CD8-positive, alpha-beta memory T cell (primary cell): ENCODE data around the gene CLIP3. TPM values are rescaled to one million over a fixed set of nuclear protein-coding genes. Genes with fewer than 3 reads are reported as not detected.
A peak's percentile ranks its signal among the peaks of the same experiment; 100 is the strongest.

Source experiments
- CTCF ChIA-PET: fragments of 350-600 bp; sonication (Branson Sonifier 250); formaldehyde crosslinking; loops from one replicate; lab custom pipeline; 2021; ENCODE audit warnings: antibody characterized with exemption; lab: Charles Lee
- POLR2A ChIA-PET: fragments of 350-600 bp; sonication (Branson Sonifier 250); formaldehyde crosslinking; loops from one replicate; lab custom pipeline; 2021; ENCODE audit warnings: antibody characterized with exemption; lab: Charles Lee
- DNase-seq, 5 donors: peaks; one replicate each; pipeline versions ENCODE4 v3.0.0 to v3.0.0-alpha.2; 2020 to 2022; ENCODE audit warnings: mixed read lengths in 1 of 5
- H3K27ac ChIP-seq: one replicate; pipeline ENCODE4 v1.7.0; 2013; ENCODE audit warnings: low read depth, mild to moderate bottlenecking, low read length, moderate library complexity
- H3K27me3 ChIP-seq: 2 replicates; pipeline ENCODE4 v1.7.0; 2013; ENCODE audit warnings: low read length, mild to moderate bottlenecking; ENCODE audit not compliant: insufficient read depth, poor library complexity, severe bottlenecking
- H3K36me3 ChIP-seq: 2 replicates; pipeline ENCODE4 v1.7.0; 2013; ENCODE audit warnings: mild to moderate bottlenecking, low read length, moderate library complexity; ENCODE audit not compliant: insufficient read depth
- H3K4me1 ChIP-seq: 2 replicates; pipeline ENCODE4 v1.7.0; 2013; ENCODE audit warnings: mild to moderate bottlenecking, low read length, moderate library complexity; ENCODE audit not compliant: insufficient read depth
- H3K4me3 ChIP-seq: 2 replicates; pipeline ENCODE4 v1.7.0; 2013; ENCODE audit warnings: mild to moderate bottlenecking, low read length
- H3K9me3 ChIP-seq: 2 replicates; pipeline ENCODE4 v1.7.0; 2013; ENCODE audit warnings: mild to moderate bottlenecking, low read length
- H3K27ac Mint-ChIP-seq, 8 donors: one replicate each; pipeline ENCODE4 v1.8.0; 2020 to 2021; ENCODE audit warnings: mixed read lengths in 8 of 8, mild to moderate bottlenecking in 6 of 8, inconsistent platforms in 3 of 8, moderate library complexity in 3 of 8
- H3K27me3 Mint-ChIP-seq, 2 donors: one replicate each; pipeline ENCODE4 v1.8.0; 2020 to 2021; ENCODE audit warnings: mixed read lengths in 2 of 2, mild to moderate bottlenecking in 1 of 2, moderate library complexity in 1 of 2
- H3K36me3 Mint-ChIP-seq, 3 donors: one replicate each; pipeline ENCODE4 v1.8.0; 2020 to 2021; ENCODE audit warnings: mixed read lengths in 3 of 3, inconsistent platforms in 1 of 3, mild to moderate bottlenecking in 1 of 3
- H3K4me1 Mint-ChIP-seq, 3 donors: one replicate each; pipeline ENCODE4 v1.8.0; 2020 to 2021; ENCODE audit warnings: mixed read lengths in 3 of 3, inconsistent platforms in 1 of 3, mild to moderate bottlenecking in 1 of 3
- H3K4me3 Mint-ChIP-seq, 7 donors: one replicate each; pipeline ENCODE4 v1.8.0; 2020 to 2021; ENCODE audit warnings: mixed read lengths in 7 of 7, mild to moderate bottlenecking in 6 of 7, moderate library complexity in 4 of 7, inconsistent platforms in 2 of 7
- H3K9me3 Mint-ChIP-seq, 5 donors: one replicate each; pipeline ENCODE4 v1.8.0; 2020 to 2022; ENCODE audit warnings: mixed read lengths in 5 of 5, mild to moderate bottlenecking in 3 of 5, moderate library complexity in 2 of 5, inconsistent platforms in 1 of 5
- polyA plus RNA-seq: library from polyadenylated mRNA; unstranded; fragments of 300-500 nt; fragmentation: Illumina TruSeq; gene quantifications from one replicate; pipeline ENCODE4 v1.2.3, GENCODE V29; 2021
- total RNA-seq, 2 experiments: library from RNA; stranded (reverse); gene quantifications; one replicate each; pipeline ENCODE4 v1.2.3, GENCODE V29; 2021

CLIP3 gene
- total and polyA plus RNA-seq, 3 experiments from 2014 or later = 0.29 to 0.39 (median 0.33) TPM

DNA sequence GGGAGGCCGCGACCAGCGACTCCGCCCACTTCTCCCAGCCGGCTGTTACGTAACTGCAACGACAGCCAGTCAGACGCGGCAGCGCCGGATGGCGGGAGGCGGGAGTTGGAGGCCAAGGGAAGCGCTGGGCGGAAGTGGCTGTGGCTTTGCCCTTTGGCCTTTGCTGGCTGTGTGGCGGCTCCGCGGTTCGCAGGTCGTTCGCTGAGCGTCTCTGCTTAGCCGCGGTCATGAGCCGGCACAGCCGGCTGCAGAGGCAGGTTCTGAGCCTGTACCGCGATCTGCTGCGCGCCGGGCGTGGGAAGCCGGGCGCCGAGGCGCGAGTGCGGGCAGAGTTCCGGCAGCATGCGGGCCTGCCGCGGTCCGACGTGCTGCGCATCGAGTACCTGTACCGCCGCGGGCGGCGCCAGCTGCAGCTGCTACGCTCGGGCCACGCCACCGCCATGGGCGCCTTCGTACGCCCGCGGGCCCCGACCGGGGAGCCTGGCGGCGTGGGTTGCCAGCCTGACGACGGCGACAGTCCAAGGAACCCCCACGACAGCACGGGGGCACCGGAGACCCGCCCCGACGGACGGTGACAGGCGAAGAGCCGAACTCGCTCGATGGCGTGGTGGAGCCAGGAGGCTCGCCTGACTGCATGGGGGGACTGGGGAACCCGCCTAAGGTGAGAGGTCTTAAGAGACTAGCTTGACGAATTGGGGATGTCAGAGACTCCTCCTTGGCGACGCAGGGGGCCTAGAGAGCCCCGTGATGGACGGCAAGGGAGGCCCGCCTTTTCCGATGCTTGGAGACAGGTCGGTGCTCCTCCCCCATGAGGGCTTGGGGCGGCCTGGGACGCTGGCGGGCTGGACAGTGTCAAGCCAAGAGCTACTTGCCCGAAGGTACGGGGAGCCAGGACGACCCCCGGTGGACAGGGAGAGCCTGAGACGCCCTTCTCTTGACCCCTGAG lies 37.4 kb downstream of the CLIP3 start, which contains the start of gene SDHAF1:
Gene SDHAF1 (plus strand): TSS at position 141 of the 946 bp plus-strand sequence. CDS start 87 bp downstream, at position 228.
- H3K27ac Mint-ChIP-seq = peak within 1 kb of the TSS; percentile 89 to 98 (median 95)
- Histone ChIP-seq H3K27ac (peak within 1 kb of the TSS; percentile 72), H3K36me3 (no peaks in the 10 kb centered on the region), H3K9me3 (no peaks in the 10 kb centered on the region), H3K4me1 (peaks cover 22% of the 10 kb centered on the region), H3K27me3 (no peaks in the 10 kb centered on the region), H3K4me3 (peak within 1 kb of the TSS; percentile 87)
- no peaks in the 10 kb centered on the region for H3K27me3 Mint-ChIP-seq
- DNase-seq = peak; percentile 85 to 94 (median 88)
- ChIA-PET CTCF (interaction anchor here (1.0 to 1.7 kb wide), 6 partner anchors 11 to 141 kb away, joined by 3 to 6 read pairs (median 4); partner anchors contain the start of gene THAP8), POLR2A (interaction anchor here (1.0 to 2.6 kb wide), 3 partner anchors 19 to 120 kb away, joined by 4 to 10 read pairs (median 4); partner anchors contain the start of genes ALKBH6, POLR2I, THAP8 and WDR62)
- peaks cover 0 to 2% (median 0%) of the 10 kb centered on the region in 5 donors for H3K9me3 Mint-ChIP-seq
- H3K4me3 Mint-ChIP-seq = peak within 1 kb of the TSS; percentile 89 to 96 (median 93)
- peaks cover 0 to 29% (median 4%) of the 10 kb centered on the region in 3 donors for H3K36me3 Mint-ChIP-seq
- H3K4me1 Mint-ChIP-seq = peaks cover 34 to 46% (median 41%) of the 10 kb centered on the region in 3 donors

GRCh38 chr19:35993923-35994598 lies 38.6 kb downstream of the CLIP3 start:
- Mint-ChIP-seq H3K9me3 (peaks cover 0 to 2% (median 0%) of the 10 kb centered on the region in 5 donors), H3K27ac (peak overlapping the region in 6 of 8 donors; percentile 10 to 91 (median 66)), H3K27me3 (peaks cover 0 to 4% of the 10 kb centered on the region in 2 donors), H3K4me3 (peak overlapping the region in 6 of 7 donors; percentile 54 to 93 (median 66)), H3K36me3 (peaks cover 0 to 22% (median 4%) of the 10 kb centered on the region in 3 donors), H3K4me1 (peaks cover 27 to 36% (median 30%) of the 10 kb centered on the region in 3 donors)
- H3K9me3 ChIP-seq = no peaks in the 10 kb centered on the region
- CTCF ChIA-PET = interaction anchor here (1.4 to 1.5 kb wide), 2 partner anchors 35 to 60 kb away, joined by 4 read pairs; partner anchors contain the start of gene THAP8
- no peak overlapping the region for H3K27ac ChIP-seq
- no peaks in the 10 kb centered on the region for H3K36me3 ChIP-seq
- peaks cover 22% of the 10 kb centered on the region for H3K4me1 ChIP-seq
- DNase-seq = no peak
- H3K27me3 ChIP-seq = no peaks in the 10 kb centered on the region
- POLR2A ChIA-PET = interaction anchor here (2.6 kb wide), 1 partner anchor 60 kb away, joined by 10 read pairs; the partner anchor contains the start of genes THAP8 and WDR62
- H3K4me3 ChIP-seq = no peak overlapping the region

DNA sequence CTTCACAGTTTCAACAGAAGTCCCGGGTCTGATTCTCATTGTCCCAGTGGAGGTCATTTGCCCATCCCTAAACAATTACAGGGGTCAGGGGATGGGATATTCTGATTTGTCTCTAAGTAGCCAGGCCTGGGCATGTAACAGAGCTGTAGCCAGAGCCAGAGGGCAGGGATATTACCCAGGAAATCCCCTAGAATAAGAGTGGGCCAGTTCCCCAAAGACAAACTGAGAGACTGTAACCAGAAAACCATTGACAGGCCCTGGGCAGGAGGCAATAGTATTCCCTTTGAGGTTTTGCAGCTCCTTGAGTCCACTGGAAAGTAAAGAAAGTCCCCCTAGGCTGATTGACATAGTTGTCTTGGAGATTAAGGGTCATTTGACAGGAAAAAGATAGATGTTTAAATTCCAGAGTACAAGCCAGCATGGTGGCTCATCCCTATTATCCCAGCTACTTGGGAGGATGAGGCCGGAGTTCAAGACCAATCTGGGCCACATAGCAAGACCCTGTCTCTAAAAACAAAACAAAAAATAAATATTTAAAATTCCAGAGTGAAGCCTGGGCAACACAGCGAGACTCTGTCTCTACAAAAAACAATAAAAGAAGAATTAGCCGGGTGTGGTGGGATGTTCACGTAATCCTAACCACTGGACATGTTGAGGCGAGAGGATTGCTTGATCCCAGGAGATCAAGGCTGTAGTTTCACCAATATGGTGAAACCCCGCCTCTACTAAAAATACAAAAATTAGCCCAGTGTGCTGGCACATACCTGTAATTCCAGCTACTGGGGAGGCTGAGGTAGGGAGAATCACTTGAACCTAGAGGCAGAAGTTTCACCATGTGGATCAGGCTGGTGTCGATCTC lies 39.5 kb downstream of the CLIP3 start:
- Histone ChIP-seq H3K27me3 (no peaks in the 10 kb centered on the region), H3K4me3 (no peak overlapping the region), H3K36me3 (no peaks in the 10 kb centered on the region), H3K9me3 (no peaks in the 10 kb centered on the region), H3K27ac (no peak overlapping the region), H3K4me1 (peaks cover 19% of the 10 kb centered on the region)
- peaks cover 3 to 19% (median 4%) of the 10 kb centered on the region in 3 donors for H3K36me3 Mint-ChIP-seq
- peak overlapping the region in 1 of 8 donors; percentile 35 for H3K27ac Mint-ChIP-seq
- peaks cover 0 to 2% (median 0%) of the 10 kb centered on the region in 5 donors for H3K9me3 Mint-ChIP-seq
- H3K4me3 Mint-ChIP-seq = peak overlapping the region in 3 of 7 donors; percentile 24 to 70 (median 26)
- ChIA-PET POLR2A (interaction anchor here (2.6 kb wide), 1 partner anchor 61 kb away, joined by 10 read pairs; the partner anchor contains the start of genes THAP8 and WDR62), CTCF (no interaction called here)
- no peak for DNase-seq
- H3K4me1 Mint-ChIP-seq = peaks cover 27 to 32% (median 28%) of the 10 kb centered on the region in 3 donors
- H3K27me3 Mint-ChIP-seq = peaks cover 7 to 13% of the 10 kb centered on the region in 2 donors

- no peak for DNase-seq
- no peak overlapping the region for H3K27ac Mint-ChIP-seq
- peaks cover 2 to 10% (median 3%) of the 10 kb centered on the region in 3 donors for H3K36me3 Mint-ChIP-seq
- H3K9me3 Mint-ChIP-seq = peaks cover 0 to 2% (median 0%) of the 10 kb centered on the region in 5 donors
- H3K4me1 Mint-ChIP-seq = peaks cover 19 to 24% (median 20%) of the 10 kb centered on the region in 3 donors
- ChIA-PET CTCF (no interaction called here), POLR2A (no interaction called here)
- Histone ChIP-seq H3K27me3 (peaks cover 2% of the 10 kb centered on the region), H3K9me3 (no peaks in the 10 kb centered on the region), H3K4me1 (peaks cover 19% of the 10 kb centered on the region), H3K4me3 (no peak overlapping the region), H3K27ac (no peak overlapping the region), H3K36me3 (no peaks in the 10 kb centered on the region)
- H3K27me3 Mint-ChIP-seq = peaks cover 14 to 19% of the 10 kb centered on the region in 2 donors
- H3K4me3 Mint-ChIP-seq = peak overlapping the region in 1 of 7 donors; percentile 34
Measured at GRCh38 chr19:35991731-35992450, 40.8 kb downstream of the CLIP3 start.

- Histone ChIP-seq H3K9me3 (no peaks in the 10 kb centered on the region), H3K27ac (no peak overlapping the region), H3K27me3 (peaks cover 11% of the 10 kb centered on the region), H3K4me3 (no peak overlapping the region), H3K4me1 (peaks cover 11% of the 10 kb centered on the region), H3K36me3 (no peaks in the 10 kb centered on the region)
- Mint-ChIP-seq H3K4me3 (peak overlapping the region in 1 of 7 donors; percentile 34), H3K4me1 (peaks cover 13 to 21% (median 16%) of the 10 kb centered on the region in 3 donors), H3K36me3 (peaks cover 0 to 8% (median 3%) of the 10 kb centered on the region in 3 donors), H3K27me3 (peaks cover 22 to 28% of the 10 kb centered on the region in 2 donors), H3K9me3 (peaks cover 0 to 2% (median 0%) of the 10 kb centered on the region in 5 donors), H3K27ac (no peak overlapping the region)
- no peak for DNase-seq
- ChIA-PET CTCF (no interaction called here), POLR2A (no interaction called here)
Measured at GRCh38 chr19:35990771-35991730, 41.6 kb downstream of the CLIP3 start.

- Histone ChIP-seq H3K27me3 (peaks cover 18% of the 10 kb centered on the region), H3K27ac (no peak overlapping the region), H3K4me3 (no peak overlapping the region), H3K9me3 (no peaks in the 10 kb centered on the region), H3K4me1 (peaks cover 5% of the 10 kb centered on the region), H3K36me3 (no peaks in the 10 kb centered on the region)
- Mint-ChIP-seq H3K4me3 (peak overlapping the region in 1 of 7 donors; percentile 44), H3K9me3 (peaks cover 0 to 2% (median 0%) of the 10 kb centered on the region in 5 donors), H3K36me3 (peaks cover 0 to 12% (median 3%) of the 10 kb centered on the region in 3 donors), H3K4me1 (peaks cover 8 to 16% (median 11%) of the 10 kb centered on the region in 3 donors), H3K27ac (no peak overlapping the region), H3K27me3 (peaks cover 31 to 37% of the 10 kb centered on the region in 2 donors)
- CTCF ChIA-PET = no interaction called here
- POLR2A ChIA-PET = no interaction called here
- DNase-seq = no peak
Measured at GRCh38 chr19:35990156-35990555, 42.5 kb downstream of the CLIP3 start.
